K562 (cell line): ENCODE data around the gene PGLYRP1. TPM values are rescaled to one million over a fixed set of nuclear protein-coding genes. Genes with fewer than 3 reads are reported as not detected.

ENCODE experiments used
- ARID1B ChIP-seq: fragments of 450-650 bp; IDR thresholded peaks from 2 replicates; pipeline ENCODE4 v1.6.1; 2016; ENCODE audit warnings: antibody characterized with exemption, mild to moderate bottlenecking, inconsistent platforms
- BCOR ChIP-seq: fragments of 450-650 bp; IDR thresholded peaks from 2 replicates; pipeline ENCODE4 v1.6.1; 2016
- BRCA1 ChIP-seq, 2 experiments: fragments of 450-650 bp in 1 of 2; sonication (generic) in 1 of 2; formaldehyde crosslinking in 1 of 2; IDR thresholded peaks; 2 replicates each; pipeline versions ENCODE4 v1.5.0 to v1.6.1; 2017 to 2020; ENCODE audit warnings: mild to moderate bottlenecking in 1 of 2, missing genetic modification reagents in 1 of 2
- CBX5 ChIP-seq: IDR thresholded peaks from 2 replicates; pipeline ENCODE4 v1.6.1; 2014; ENCODE audit warnings: low read depth, borderline replicate concordance
- DIDO1 ChIP-seq: fragments of 450-650 bp; IDR thresholded peaks from 2 replicates; pipeline ENCODE4 v1.6.1; 2016; ENCODE audit warnings: low read depth, missing biosample characterization, missing genetic modification characterization
- GTF2F1 ChIP-seq: IDR thresholded peaks from 2 replicates; pipeline ENCODE4 v1.6.1; 2011; ENCODE audit warnings: low read depth, low read length, improper control_type of control experiment
- HDAC1 ChIP-seq, 2 experiments: fragments of 450-650 bp; IDR thresholded peaks; 2 replicates each; pipeline ENCODE4 v1.6.1; 2016 to 2017; ENCODE audit warnings: inconsistent platforms in 1 of 2, mild to moderate bottlenecking in 1 of 2, moderate library complexity in 1 of 2
- HDAC2 ChIP-seq: fragments of 450-650 bp; IDR thresholded peaks from 2 replicates; pipeline ENCODE4 v1.6.1; 2016; ENCODE audit warnings: mild to moderate bottlenecking
- HNRNPUL1 ChIP-seq: fragments of 200-400 bp; formaldehyde crosslinking; IDR thresholded peaks from 2 replicates; pipeline ENCODE4 v1.6.1; 2017; ENCODE audit warnings: low read length
- KHSRP ChIP-seq: fragments of 450-650 bp; IDR thresholded peaks from 2 replicates; pipeline ENCODE4 v1.6.1; 2017
- LCOR ChIP-seq: sonication (generic); formaldehyde crosslinking; IDR thresholded peaks from 2 replicates; pipeline ENCODE4 v1.8.0; 2022; ENCODE audit warnings: mild to moderate bottlenecking, missing genetic modification reagents
- MIER1 ChIP-seq: fragments of 450-650 bp; IDR thresholded peaks from 2 replicates; pipeline ENCODE4 v1.6.1; 2016; ENCODE audit warnings: antibody characterized with exemption, mild to moderate bottlenecking, low read depth
- NCOA4 ChIP-seq: fragments of 450-650 bp; IDR thresholded peaks from 2 replicates; pipeline ENCODE4 v1.6.1; 2018; ENCODE audit warnings: mild to moderate bottlenecking; ENCODE audit not compliant: partially characterized antibody
- RAD21 ChIP-seq, 2 experiments: fragments of 250-450 bp in 1 of 2; fragments of 450-650 bp in 1 of 2; sonication (Bioruptor Pico) in 1 of 2; formaldehyde crosslinking in 1 of 2; IDR thresholded peaks in 1 of 2; conservative IDR thresholded peaks in 1 of 2; 2 replicates each; pipeline versions ENCODE4 v1.4.0 to v1.8.0; 2020 to 2022; ENCODE audit warnings: mild to moderate bottlenecking in 2 of 2, moderate library complexity in 1 of 2
- RFX7 ChIP-seq: fragments of 250-450 bp; sonication (Bioruptor Pico); IDR thresholded peaks from 2 replicates; pipeline ENCODE4 v1.5.1; 2021; ENCODE audit warnings: mild to moderate bottlenecking
- SMARCE1 ChIP-seq: fragments of 450-650 bp; IDR thresholded peaks from 2 replicates; pipeline ENCODE4 v1.7.1; 2016; ENCODE audit warnings: mild to moderate bottlenecking
- SP2 ChIP-seq: IDR thresholded peaks from 2 replicates; pipeline ENCODE4 v1.6.1; 2011; ENCODE audit warnings: mild to moderate bottlenecking, low read depth, low read length, moderate library complexity; ENCODE audit not compliant: poor library complexity, severe bottlenecking; ENCODE audit errors: extremely low read depth
- TEAD4 ChIP-seq, 2 experiments: sonication (generic) in 1 of 2; formaldehyde crosslinking in 1 of 2; IDR thresholded peaks; 2 replicates each; pipeline versions ENCODE4 v1.6.1 to v1.8.0; 2012 to 2022; ENCODE audit warnings: borderline replicate concordance in 1 of 2, inconsistent platforms in 1 of 2, low read length in 1 of 2, mild to moderate bottlenecking in 1 of 2, missing genetic modification reagents in 1 of 2
- ZKSCAN3 ChIP-seq: fragments of 250-450 bp; sonication (Bioruptor Pico); IDR thresholded peaks from 2 replicates; pipeline ENCODE4 v1.4.0; 2020
- ZNF146 ChIP-seq: IDR thresholded peaks from one replicate; pipeline ENCODE4 v1.6.1; 2018; ENCODE audit warnings: missing compliant biosample characterization; ENCODE audit not compliant: unreplicated experiment
- ZNF41 ChIP-seq: fragments of 250-450 bp; sonication (Bioruptor Pico); conservative IDR thresholded peaks from 2 replicates; pipeline ENCODE4 v1.4.0; 2020; ENCODE audit warnings: mild to moderate bottlenecking
- ZNF507 ChIP-seq: conservative IDR thresholded peaks from 2 replicates; pipeline ENCODE4 v1.6.1; 2017; ENCODE audit warnings: missing genetic modification characterization, missing compliant biosample characterization
- ZNF644 ChIP-seq: fragments of 200-800 bp; sonication (Bioruptor generic); IDR thresholded peaks from 2 replicates; pipeline ENCODE4 v1.6.1; 2016; ENCODE audit warnings: low read depth, missing genetic modification characterization, missing compliant biosample characterization
- ZNF699 ChIP-seq: fragments of 250-450 bp; sonication (Bioruptor Pico); IDR thresholded peaks from 2 replicates; pipeline ENCODE4 v1.8.0; 2021; ENCODE audit warnings: mild to moderate bottlenecking, moderate library complexity; ENCODE audit not compliant: insufficient replicate concordance
- ZNF717 ChIP-seq: fragments of 250-450 bp; sonication (Bioruptor Pico); IDR thresholded peaks from 2 replicates; pipeline ENCODE4 v1.5.0; 2021
- ZNF764 ChIP-seq: fragments of 250-450 bp; sonication (Bioruptor Pico); IDR thresholded peaks from 2 replicates; pipeline ENCODE4 v1.4.0; 2020; ENCODE audit warnings: low read depth, mild to moderate bottlenecking, moderate library complexity
- polyA plus RNA-seq, 8 experiments: library from polyadenylated mRNA; depleted of rRNA in 4 of 8; stranded (reverse) in 5 of 8; unstranded in 3 of 8; fragments of >200 nt; fragmentation: Nextera tagmentation in 2 of 8; fragmentation: Illumina TruSeq in 1 of 8; extraction: Ambion mirVana in 2 of 8; extraction: Trizol in 1 of 8; gene quantifications; 2 replicates each; pipeline versions ENCODE4 v1.2.1 to v1.2.3, GENCODE V29; 2011 to 2014; ENCODE audit warnings: inconsistent platforms in 1 of 8, missing spikeins in 1 of 8
- total RNA-seq, 7 experiments: library from RNA; depleted of rRNA in 6 of 7; stranded (reverse); fragments of >200 nt in 6 of 7; fragmentation: Illumina TruSeq in 2 of 7; extraction: Trizol in 2 of 7; gene quantifications; 2 replicates each; pipeline versions ENCODE4 v1.2.1 to v1.2.3, GENCODE V29; 2011 to 2021; ENCODE audit warnings: low replicate concordance in 1 of 7
- TF ChIP-seq, protein P1 (sequence below): fragments of 450-650 bp; IDR thresholded peaks from 2 replicates; pipeline ENCODE4 v1.6.1; 2016; ENCODE audit warnings: borderline replicate concordance
- TF ChIP-seq, protein P2 (sequence below): fragments of 250-450 bp; sonication (Bioruptor Pico); IDR thresholded peaks from 2 replicates; pipeline ENCODE4 v1.8.0; 2022; ENCODE audit warnings: moderate library complexity, mild to moderate bottlenecking, inconsistent platforms
- TF ChIP-seq, protein P3 (sequence below): fragments of 450-650 bp; IDR thresholded peaks from one replicate; pipeline ENCODE4 v1.6.1; 2018; ENCODE audit warnings: mild to moderate bottlenecking, moderate library complexity; ENCODE audit not compliant: partially characterized antibody

The PGLYRP1 gene
- total and polyA plus RNA-seq, 9 of the 15 experiments (the other 6 are each of a cell fraction or from before 2014, with no cell fraction given) = not detected

DNA sequence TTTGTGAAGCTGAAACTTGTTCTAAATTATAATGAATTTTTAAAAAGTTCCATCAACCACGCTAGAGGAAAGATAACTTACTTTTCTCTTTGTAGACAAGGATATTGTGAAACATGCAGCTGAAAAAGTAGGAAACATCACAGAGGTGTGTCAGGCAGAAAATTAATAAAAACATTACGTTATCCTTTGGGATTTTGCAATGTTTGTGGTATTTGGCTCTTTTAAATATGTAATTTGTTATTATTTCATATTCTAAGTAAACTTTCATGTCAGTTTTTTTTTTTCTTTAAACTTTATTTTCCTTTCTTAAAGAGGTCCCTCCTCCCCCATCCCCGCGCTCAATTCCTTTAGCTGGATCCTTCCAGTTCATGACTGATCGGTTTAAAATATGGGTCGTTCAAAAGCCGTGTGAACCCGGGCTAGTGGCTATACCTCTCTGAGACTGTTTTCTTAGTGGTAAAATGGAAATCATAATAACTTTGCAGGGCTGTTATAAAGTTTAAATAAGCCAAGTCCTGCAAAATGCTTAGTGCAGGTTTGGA is 28.3 kb downstream of the PGLYRP1 start (continued):
- peak; percentile 8; the same call in 1 of the 2 replicates for TF ChIP-seq ARID1B
- TF ChIP-seq ZNF764 (CRISPR knock-in tag) = no peak
- TF ChIP-seq MIER1 = no peak
- TF ChIP-seq LCOR (CRISPR knock-in tag) = no peak
- TF ChIP-seq RAD21 (CRISPR knock-in tag; conservative IDR thresholded peaks at IDR 0.05 in 1 of 2, IDR thresholded peaks at IDR 0.05 in 1 of 2) = no peak
- TF ChIP-seq HDAC1 (IDR thresholded peaks at IDR 0.05) = peak in 1 of 2 experiments; percentile 66; a peak in 2 of 4 replicates
- no peak for TF ChIP-seq NCOA4
- TF ChIP-seq ZNF41 = no peak
- TF ChIP-seq, protein P1, sequence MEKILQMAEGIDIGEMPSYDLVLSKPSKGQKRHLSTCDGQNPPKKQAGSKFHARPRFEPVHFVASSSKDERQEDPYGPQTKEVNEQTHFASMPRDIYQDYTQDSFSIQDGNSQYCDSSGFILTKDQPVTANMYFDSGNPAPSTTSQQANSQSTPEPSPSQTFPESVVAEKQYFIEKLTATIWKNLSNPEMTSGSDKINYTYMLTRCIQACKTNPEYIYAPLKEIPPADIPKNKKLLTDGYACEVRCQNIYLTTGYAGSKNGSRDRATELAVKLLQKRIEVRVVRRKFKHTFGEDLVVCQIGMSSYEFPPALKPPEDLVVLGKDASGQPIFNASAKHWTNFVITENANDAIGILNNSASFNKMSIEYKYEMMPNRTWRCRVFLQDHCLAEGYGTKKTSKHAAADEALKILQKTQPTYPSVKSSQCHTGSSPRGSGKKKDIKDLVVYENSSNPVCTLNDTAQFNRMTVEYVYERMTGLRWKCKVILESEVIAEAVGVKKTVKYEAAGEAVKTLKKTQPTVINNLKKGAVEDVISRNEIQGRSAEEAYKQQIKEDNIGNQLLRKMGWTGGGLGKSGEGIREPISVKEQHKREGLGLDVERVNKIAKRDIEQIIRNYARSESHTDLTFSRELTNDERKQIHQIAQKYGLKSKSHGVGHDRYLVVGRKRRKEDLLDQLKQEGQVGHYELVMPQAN = peak; percentile 71; the same call in 1 of the 2 replicates
- no peak for TF ChIP-seq ZNF146 (CRISPR knock-in tag)
- no peak for TF ChIP-seq ZKSCAN3 (CRISPR knock-in tag)
- no peak for TF ChIP-seq HNRNPUL1
- TF ChIP-seq TEAD4 (IDR thresholded peaks at IDR 0.05; ENCODE audit: low read length) = no peak
- TF ChIP-seq TEAD4 (CRISPR knock-in tag; IDR thresholded peaks at IDR 0.05; ENCODE audit: borderline replicate concordance) = no peak
- TF ChIP-seq BRCA1 (IDR thresholded peaks at IDR 0.05) = no peak
- no peak for TF ChIP-seq BRCA1 (CRISPR knock-in tag; IDR thresholded peaks at IDR 0.05)
- no peak for TF ChIP-seq CBX5
- no peak for TF ChIP-seq ZNF644 (tag)
- TF ChIP-seq, protein P2, sequence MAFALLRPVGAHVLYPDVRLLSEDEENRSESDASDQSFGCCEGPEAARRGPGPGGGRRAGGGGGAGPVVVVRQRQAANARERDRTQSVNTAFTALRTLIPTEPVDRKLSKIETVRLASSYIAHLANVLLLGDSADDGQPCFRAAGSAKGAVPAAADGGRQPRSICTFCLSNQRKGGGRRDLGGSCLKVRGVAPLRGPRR (CRISPR knock-in tag) = no peak
- peak; percentile 62; the same call in 1 of the 2 replicates for TF ChIP-seq HDAC2
- no peak for TF ChIP-seq RFX7 (CRISPR knock-in tag)
- TF ChIP-seq, protein P3, sequence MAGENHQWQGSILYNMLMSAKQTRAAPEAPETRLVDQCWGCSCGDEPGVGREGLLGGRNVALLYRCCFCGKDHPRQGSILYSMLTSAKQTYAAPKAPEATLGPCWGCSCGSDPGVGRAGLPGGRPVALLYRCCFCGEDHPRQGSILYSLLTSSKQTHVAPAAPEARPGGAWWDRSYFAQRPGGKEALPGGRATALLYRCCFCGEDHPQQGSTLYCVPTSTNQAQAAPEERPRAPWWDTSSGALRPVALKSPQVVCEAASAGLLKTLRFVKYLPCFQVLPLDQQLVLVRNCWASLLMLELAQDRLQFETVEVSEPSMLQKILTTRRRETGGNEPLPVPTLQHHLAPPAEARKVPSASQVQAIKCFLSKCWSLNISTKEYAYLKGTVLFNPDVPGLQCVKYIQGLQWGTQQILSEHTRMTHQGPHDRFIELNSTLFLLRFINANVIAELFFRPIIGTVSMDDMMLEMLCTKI = no peak
- no peak for TF ChIP-seq SP2
- peak; percentile 90 for TF ChIP-seq BCOR
- no peak for TF ChIP-seq ZNF699 (CRISPR knock-in tag)
- TF ChIP-seq ZNF507 (tag) = no peak
- TF ChIP-seq KHSRP = no peak
- no peak for TF ChIP-seq SMARCE1
- TF ChIP-seq DIDO1 (tag) = no peak
- no peak for TF ChIP-seq GTF2F1
- TF ChIP-seq ZNF717 (CRISPR knock-in tag) = no peak
